Left renal cortex interstitium (tissue), 4 donors: ENCODE data around the gene CNGA3. TPM values are rescaled to one million over a fixed set of nuclear protein-coding genes. Genes with fewer than 3 reads are reported as not detected.
"Not testable (repeated sequence)": the region's sequence is repeated elsewhere in the genome, so short reads cannot be mapped to it uniquely, and the experiment has no call there.

ENCODE experiments used
- DNase-seq, 4 donors: peaks; one replicate each; pipeline ENCODE4 v3.0.0-alpha.2; 2013; ENCODE audit warnings: low read depth in 4 of 4, low spot score in 2 of 4, missing footprints in 1 of 4
- polyA plus RNA-seq, 4 donors: library from polyadenylated mRNA; unstranded; fragments of 120-200 nt; gene quantifications; one replicate each; pipeline ENCODE4 v1.2.1, GENCODE V29; 2013; ENCODE audit not compliant: insufficient read length in 4 of 4

The CNGA3 gene
- under 1 TPM in 2 of 4 donors, not detected in 2; 0.06 TPM for polyA plus RNA-seq

- DNase-seq = peak; percentile 25 to 49 (median 37)
Observed at GRCh38 chr2:98346311-98347236, at the start of gene CNGA3. Gene CNGA3, plus strand, starts transcription at chr2:98346456. Its CDS starts 23,520 bp downstream, at chr2:98369976.

- no peak for DNase-seq
Observed at GRCh38 chr2:98297817-98298682, 48.2 kb upstream of the CNGA3 start.

- DNase-seq = no peak
Observed at GRCh38 chr2:98298683-98299164, 47.5 kb upstream of the CNGA3 start.

- DNase-seq = no peak
Observed at GRCh38 chr2:98299211-98299905, 46.9 kb upstream of the CNGA3 start.

- no peak for DNase-seq
Observed at GRCh38 chr2:98300141-98300874, 45.9 kb upstream of the CNGA3 start.

- no peak for DNase-seq
Observed at GRCh38 chr2:98301469-98301868, 44.8 kb upstream of the CNGA3 start.

GRCh38 chr2:98307131-98307696, 39.0 kb upstream of the CNGA3 start:
- DNase-seq = not testable (repeated sequence)

- DNase-seq = no peak
Observed at GRCh38 chr2:98308068-98308467, 38.2 kb upstream of the CNGA3 start.

GRCh38 chr2:98308532-98308931, 37.7 kb upstream of the CNGA3 start:
- DNase-seq = no peak

GRCh38 chr2:98309580-98309979, 36.7 kb upstream of the CNGA3 start:
- no peak for DNase-seq

GRCh38 chr2:98310010-98310409, 36.2 kb upstream of the CNGA3 start:
- DNase-seq = no peak

GRCh38 chr2:98311090-98311489, 35.2 kb upstream of the CNGA3 start:
- no peak for DNase-seq

GRCh38 chr2:98311771-98312545, 34.3 kb upstream of the CNGA3 start:
- no peak for DNase-seq

- no peak for DNase-seq
Observed at GRCh38 chr2:98313492-98314250, 32.6 kb upstream of the CNGA3 start.

- no peak for DNase-seq
Observed at GRCh38 chr2:98314251-98314650, 32.0 kb upstream of the CNGA3 start.

GRCh38 chr2:98315957-98316356, 30.3 kb upstream of the CNGA3 start:
- no peak for DNase-seq

- no peak for DNase-seq
Observed at GRCh38 chr2:98317214-98317613, 29.0 kb upstream of the CNGA3 start.

- not testable (repeated sequence) for DNase-seq
Observed at GRCh38 chr2:98320171-98320570, 26.1 kb upstream of the CNGA3 start.
